Activated CD8-positive, alpha-beta T cell treated with anti-CD3 and anti-CD28 coated beads for 36 hours (primary cell): ENCODE measurements around the gene PDE4B. TPM values are rescaled to one million over a fixed set of nuclear protein-coding genes. Genes with fewer than 3 reads are reported as not detected.

ENCODE experiments used
- ATAC-seq: fragments of 200-7000 bp; cut with Tn5 transposase; one replicate; pipeline ENCODE4 v1.10.0; 2021; ENCODE audit warnings: mild to moderate bottlenecking, moderate library complexity
- CTCF ChIA-PET: fragments of 350-600 bp; sonication (Branson Sonifier 250); formaldehyde crosslinking; loops from one replicate; lab custom pipeline; 2021; ENCODE audit warnings: antibody characterized with exemption; lab: Charles Lee
- POLR2A ChIA-PET: fragments of 350-600 bp; sonication (Branson Sonifier 250); formaldehyde crosslinking; loops from one replicate; lab custom pipeline; 2021; ENCODE audit warnings: antibody characterized with exemption; lab: Charles Lee
- DNase-seq: peaks from one replicate; pipeline ENCODE4 v3.0.0-alpha.2; 2020
- H3K27ac Mint-ChIP-seq: one replicate; pipeline ENCODE4 v1.8.0; 2021; ENCODE audit warnings: mild to moderate bottlenecking, mixed read lengths
- H3K27me3 Mint-ChIP-seq: one replicate; pipeline ENCODE4 v1.8.0; 2021; ENCODE audit warnings: mixed read lengths
- H3K36me3 Mint-ChIP-seq: one replicate; pipeline ENCODE4 v1.8.0; 2021; ENCODE audit warnings: low read depth, mixed read lengths
- H3K4me1 Mint-ChIP-seq: one replicate; pipeline ENCODE4 v1.8.0; 2021; ENCODE audit warnings: low read depth, mixed read lengths
- H3K4me3 Mint-ChIP-seq: one replicate; pipeline ENCODE4 v1.8.0; 2021; ENCODE audit warnings: mild to moderate bottlenecking, moderate library complexity, mixed read lengths
- H3K9me3 Mint-ChIP-seq: one replicate; pipeline ENCODE4 v1.8.0; 2021; ENCODE audit warnings: mixed read lengths
- CTCF ChIP-seq: fragments of 200-600 bp; IDR thresholded peaks from one replicate; pipeline ENCODE4 v1.8.0; 2022; ENCODE audit warnings: antibody characterized with exemption, mild to moderate bottlenecking
- intact Hi-C: fragments of 100-400 bp; cut with micrococcal nuclease; formaldehyde crosslinking; loops from one replicate; pipeline ENCODE4 v1.10.0; 2022
- total RNA-seq, 2 experiments: library from RNA; stranded (reverse); gene quantifications; one replicate each; pipeline ENCODE4 v1.2.3, GENCODE V29; 2021

Gene PDE4B
- total RNA-seq, 2 experiments from 2014 or later: 32.4 to 33.1 TPM

- ChIA-PET CTCF (no interaction called here), POLR2A (no interaction called here)
- ATAC-seq: no peak
- intact Hi-C loops: no loop called here
- Mint-ChIP-seq H3K27ac (no peak overlapping the region), H3K4me1 (no peaks in the 10 kb centered on the region), H3K27me3 (peaks cover 9% of the 10 kb centered on the region), H3K4me3 (no peak overlapping the region), H3K36me3 (no peaks in the 10 kb centered on the region), H3K9me3 (no peaks in the 10 kb centered on the region)
- no peak for DNase-seq
- TF ChIP-seq CTCF: no peak
These were observed 112.0 kb downstream of the PDE4B start for GRCh38 chr1:65904681-65905083.

- intact Hi-C loops: no loop called here
- ChIA-PET POLR2A (no interaction called here), CTCF (no interaction called here)
- Mint-ChIP-seq H3K36me3 (no peaks in the 10 kb centered on the region), H3K27ac (no peak overlapping the region), H3K9me3 (no peaks in the 10 kb centered on the region), H3K27me3 (peaks cover 16% of the 10 kb centered on the region), H3K4me3 (no peak overlapping the region), H3K4me1 (no peaks in the 10 kb centered on the region)
- DNase-seq (no peak), ATAC-seq (no peak)
- TF ChIP-seq CTCF: no peak
These were observed 117.7 kb downstream of the PDE4B start for GRCh38 chr1:65910432-65910831.

- H3K36me3 Mint-ChIP-seq: no peaks in the 10 kb centered on the region
- TF ChIP-seq CTCF: no peak
- no peak for DNase-seq
- peaks cover 13% of the 10 kb centered on the region for H3K27me3 Mint-ChIP-seq
- H3K4me3 Mint-ChIP-seq: no peak overlapping the region
- no peaks in the 10 kb centered on the region for H3K4me1 Mint-ChIP-seq
- no peaks in the 10 kb centered on the region for H3K9me3 Mint-ChIP-seq
- CTCF ChIA-PET: no interaction called here
- H3K27ac Mint-ChIP-seq: no peak overlapping the region
- intact Hi-C loops: no loop called here
- POLR2A ChIA-PET: no interaction called here
- no peak for ATAC-seq
These were observed 119.0 kb downstream of the PDE4B start for GRCh38 chr1:65911679-65912078.

GRCh38 chr1:65918564-65918963 lies 125.9 kb downstream of the PDE4B start:
- H3K27me3 Mint-ChIP-seq: peaks cover 4% of the 10 kb centered on the region
- no peaks in the 10 kb centered on the region for H3K9me3 Mint-ChIP-seq
- no peak for TF ChIP-seq CTCF
- DNase-seq: no peak
- no peaks in the 10 kb centered on the region for H3K4me1 Mint-ChIP-seq
- no peak overlapping the region for H3K27ac Mint-ChIP-seq
- intact Hi-C loops: no loop called here
- no peak overlapping the region for H3K4me3 Mint-ChIP-seq
- no peaks in the 10 kb centered on the region for H3K36me3 Mint-ChIP-seq
- no peak for ATAC-seq
- ChIA-PET POLR2A (no interaction called here), CTCF (no interaction called here)

- no peaks in the 10 kb centered on the region for H3K27me3 Mint-ChIP-seq
- no peak overlapping the region for H3K27ac Mint-ChIP-seq
- no peaks in the 10 kb centered on the region for H3K9me3 Mint-ChIP-seq
- no peaks in the 10 kb centered on the region for H3K4me1 Mint-ChIP-seq
- DNase-seq (no peak), ATAC-seq (no peak)
- H3K36me3 Mint-ChIP-seq: no peaks in the 10 kb centered on the region
- intact Hi-C loops: no loop called here
- ChIA-PET CTCF (no interaction called here), POLR2A (no interaction called here)
- TF ChIP-seq CTCF: no peak
- H3K4me3 Mint-ChIP-seq: no peak overlapping the region
These were observed 128.8 kb downstream of the PDE4B start for GRCh38 chr1:65921446-65921845.
